HG02852 (cell line): ENCODE measurements around the gene RSRC1.
"Not testable (repeated sequence)": the region's sequence is repeated elsewhere in the genome, so short reads cannot be mapped to it uniquely, and the experiment has no call there.

Source experiments
- ATAC-seq: cut with Tn5 transposase; IDR thresholded peaks from one replicate; pipeline ENCODE4 v1.9.1; 2021; ENCODE audit warnings: mild to moderate bottlenecking, moderate library complexity; ENCODE audit not compliant: unreplicated experiment

RSRC1 gene

DNA sequence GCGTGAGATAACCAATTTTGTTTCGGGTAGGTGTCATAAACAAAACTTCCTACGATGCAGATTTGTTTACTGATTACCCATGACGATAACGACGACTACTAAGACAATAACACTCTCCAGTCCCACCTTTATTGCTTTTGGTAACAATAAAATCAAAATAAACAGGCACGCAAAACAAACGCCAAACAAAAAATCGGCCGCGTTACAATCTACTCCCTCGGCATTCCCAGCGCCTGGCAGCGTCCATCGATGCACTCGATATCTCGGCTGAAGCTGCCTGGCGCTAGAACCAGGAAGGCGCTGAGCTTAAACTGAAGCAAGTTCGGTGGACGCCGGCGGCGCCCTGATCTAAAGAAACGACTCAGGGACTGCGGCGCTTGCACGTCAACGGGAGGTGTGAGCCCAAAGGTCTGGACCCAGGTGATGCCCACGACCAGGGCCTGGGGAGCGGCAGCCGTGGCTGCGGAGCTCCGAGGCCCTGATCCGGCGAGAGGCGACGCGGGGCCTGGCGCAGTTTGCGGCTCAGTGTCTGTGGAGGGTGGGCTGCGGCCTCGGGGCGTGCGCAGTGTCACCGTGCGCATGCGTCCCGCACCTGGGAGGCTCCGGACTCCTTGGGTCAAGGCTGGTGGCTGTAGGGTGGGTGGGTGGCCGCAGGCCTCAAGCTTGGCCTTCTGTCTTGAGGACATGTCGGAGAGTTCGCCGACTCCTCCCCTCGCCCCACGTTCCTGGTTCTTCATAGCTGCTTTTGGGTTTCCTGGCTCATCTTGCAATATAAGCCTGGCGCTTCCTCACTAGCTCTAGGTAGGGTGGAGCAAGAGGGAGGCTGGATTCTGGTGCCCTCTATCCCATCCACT is at the start of gene RSRC1:
Gene RSRC1 (plus strand): TSS at position 286 of the 854 bp plus-strand sequence. CDS start 12,016 bp downstream, outside the sequence.
- ATAC-seq = peak; percentile 76

DNA sequence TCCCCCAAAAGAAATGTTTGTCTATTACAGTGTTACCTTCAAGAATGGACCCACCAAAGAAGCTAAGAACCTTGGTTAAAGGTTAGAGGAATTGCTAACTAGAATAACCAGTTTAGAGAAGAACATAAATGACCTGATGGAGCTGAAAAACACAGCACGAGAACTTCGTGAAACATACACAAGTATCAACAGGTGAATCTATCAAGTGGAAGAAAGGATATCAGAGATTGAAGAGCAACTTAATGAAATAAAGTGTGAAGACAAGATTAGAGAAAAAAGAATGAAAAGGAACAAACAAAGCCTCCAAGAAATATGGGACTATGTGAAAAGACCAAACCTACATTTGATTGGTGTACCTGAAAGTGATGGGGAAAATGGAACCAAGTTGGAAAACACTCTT is 44.3 kb upstream of the RSRC1 start:
- not testable (repeated sequence) for ATAC-seq

GRCh38 chr3:158072790-158073189 is 37.1 kb upstream of the RSRC1 start:
- ATAC-seq = no peak

DNA sequence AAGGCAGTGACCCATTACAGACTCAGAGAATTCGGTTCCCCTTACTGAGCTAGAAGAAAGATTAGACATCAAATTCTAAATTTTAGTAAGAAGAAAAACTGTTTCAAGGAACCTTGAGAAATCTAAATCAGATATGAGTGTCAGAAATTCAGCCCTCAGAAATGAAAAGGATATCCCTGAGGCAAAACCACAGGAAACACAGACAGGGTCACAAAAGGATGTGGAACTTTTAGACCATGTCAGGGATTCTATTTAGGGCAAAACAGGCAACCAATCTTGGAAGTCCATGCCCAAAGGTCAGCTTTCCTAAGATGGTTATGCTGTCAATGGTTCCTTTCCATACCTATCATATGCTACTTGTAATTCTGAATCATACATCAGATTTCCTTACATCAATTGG is 35.3 kb upstream of the RSRC1 start:
- ATAC-seq = no peak

DNA sequence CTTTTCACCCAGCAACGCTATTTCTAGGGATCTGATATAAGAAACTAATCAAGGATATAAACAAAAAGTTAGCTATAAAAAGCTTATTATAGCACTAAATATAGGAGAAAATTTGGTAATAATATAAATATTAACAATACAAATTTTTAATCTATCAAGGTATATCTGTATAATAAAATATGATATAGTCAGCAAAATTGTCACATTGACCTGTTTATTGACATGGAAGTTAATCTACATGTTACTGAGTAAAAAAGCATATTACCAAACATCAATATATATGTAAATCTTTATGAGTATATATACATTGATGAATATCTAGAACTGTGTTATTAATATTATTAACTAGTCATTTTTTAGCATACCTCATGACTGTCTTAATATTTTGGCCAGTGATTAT is 30.3 kb upstream of the RSRC1 start:
- ATAC-seq = no peak

DNA sequence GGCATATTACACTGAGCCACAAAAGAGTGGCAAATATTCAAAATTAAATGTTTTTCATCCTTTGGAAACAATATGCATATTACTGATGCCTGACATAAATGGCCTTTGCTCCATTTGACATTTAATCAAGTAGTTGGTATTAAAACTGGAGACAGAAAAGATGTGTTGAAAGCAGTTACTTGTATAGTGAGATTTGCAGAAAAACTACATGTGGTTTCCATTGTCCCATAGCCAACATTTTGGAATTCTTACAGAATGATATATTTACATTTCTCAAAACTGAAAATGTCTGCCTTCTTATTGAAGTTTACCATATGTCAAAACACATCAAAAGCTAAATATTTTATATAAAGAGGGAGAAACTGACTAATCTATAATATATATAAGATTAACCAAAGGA is 25.2 kb upstream of the RSRC1 start:
- ATAC-seq = no peak

DNA sequence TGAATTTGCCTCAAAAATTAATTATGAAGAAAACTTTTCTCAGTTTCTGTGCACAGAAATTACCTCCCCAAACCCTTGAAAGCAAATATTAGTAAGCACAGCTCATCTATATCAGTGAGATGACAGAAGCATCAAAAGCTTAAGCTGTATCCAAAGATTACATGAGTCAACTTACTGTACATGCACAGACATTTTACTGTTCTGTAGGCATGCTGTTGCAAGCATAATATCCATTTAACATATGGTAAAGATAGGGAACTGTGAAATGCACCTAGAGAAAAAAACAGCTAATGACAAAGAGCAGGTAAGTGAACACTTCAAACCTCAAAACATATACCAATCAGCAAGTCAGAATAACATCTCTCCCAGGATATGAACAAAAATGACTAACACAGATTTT is 24.5 kb upstream of the RSRC1 start:
- ATAC-seq = no peak

DNA sequence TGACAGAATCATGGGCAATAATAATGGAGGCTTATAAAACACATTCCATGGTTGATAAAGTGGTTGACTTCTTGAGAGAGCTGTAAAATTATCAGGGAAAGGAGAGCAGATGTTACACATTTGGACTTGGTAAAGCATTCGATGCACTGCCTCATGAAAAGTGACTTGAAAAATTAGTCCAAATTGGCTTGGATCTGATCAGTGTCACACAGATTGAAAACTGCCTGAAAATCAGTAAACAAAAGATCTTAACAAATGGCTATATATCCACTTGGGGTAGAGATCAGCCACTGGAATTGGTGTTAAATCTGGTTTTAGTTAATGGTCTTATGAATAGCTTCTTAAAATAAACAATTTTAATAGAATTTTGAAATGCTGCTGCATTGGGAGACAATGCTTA is 24.0 kb upstream of the RSRC1 start:
- no peak for ATAC-seq

DNA sequence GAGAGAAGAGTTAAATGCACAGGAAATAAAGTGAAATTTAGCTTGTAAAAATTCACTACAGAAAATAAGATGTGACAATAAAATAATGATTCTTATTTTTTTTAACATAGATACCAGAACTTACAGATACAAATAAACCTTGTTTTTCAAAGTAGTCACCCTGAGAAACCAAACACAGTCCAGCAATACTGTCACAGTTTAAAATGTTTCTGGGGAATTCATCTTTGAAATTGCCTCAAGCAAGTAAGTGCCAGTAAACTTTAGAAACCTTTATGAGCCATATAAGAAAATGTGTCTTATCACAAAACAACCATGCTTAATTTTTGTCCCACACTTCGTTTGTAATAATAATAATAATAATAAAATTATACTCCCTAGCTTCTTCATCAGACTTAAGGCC is 23.5 kb upstream of the RSRC1 start:
- no peak for ATAC-seq

DNA sequence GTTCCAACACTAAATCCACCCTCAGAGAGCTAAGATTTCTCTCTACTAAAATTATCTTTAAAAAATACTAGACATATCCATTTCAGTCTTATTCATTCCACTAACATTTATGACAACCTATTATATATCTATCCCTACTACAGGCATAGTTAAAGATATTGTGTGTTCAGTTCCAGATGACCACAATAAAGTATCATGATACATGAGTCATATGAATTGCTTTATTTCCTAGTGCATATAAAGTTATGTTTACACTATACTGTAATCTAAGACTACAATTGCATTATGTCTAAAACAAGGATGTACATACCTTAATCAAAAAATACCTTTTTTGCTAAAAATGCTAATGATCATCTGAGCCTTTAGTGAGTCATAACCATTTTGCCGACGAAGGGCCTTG is 23.1 kb upstream of the RSRC1 start:
- no peak for ATAC-seq

DNA sequence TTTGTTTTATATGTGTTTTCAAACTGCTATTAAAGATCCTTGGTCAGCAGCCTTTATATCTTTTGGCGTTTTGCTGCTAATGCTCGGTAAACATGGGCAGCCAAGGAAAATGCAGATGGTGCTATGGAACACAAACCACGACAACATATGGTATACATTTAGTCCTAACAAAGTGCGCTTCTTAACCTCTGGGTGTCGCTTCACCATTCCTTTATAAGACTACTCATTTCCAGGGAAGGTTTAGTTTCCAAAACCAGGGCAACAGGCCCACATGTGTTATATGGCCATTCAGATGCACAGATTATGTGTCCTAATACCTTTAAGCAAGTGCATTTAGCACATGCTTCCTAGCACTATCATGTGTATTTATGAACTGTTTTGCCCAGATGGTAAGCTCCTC is 18.4 kb upstream of the RSRC1 start:
- ATAC-seq = no peak

- ATAC-seq = no peak
Observed at GRCh38 chr3:158093526-158093925, 16.4 kb upstream of the RSRC1 start.

GRCh38 chr3:158094235-158095110 is 15.4 kb upstream of the RSRC1 start:
- ATAC-seq = peak; percentile 55

DNA sequence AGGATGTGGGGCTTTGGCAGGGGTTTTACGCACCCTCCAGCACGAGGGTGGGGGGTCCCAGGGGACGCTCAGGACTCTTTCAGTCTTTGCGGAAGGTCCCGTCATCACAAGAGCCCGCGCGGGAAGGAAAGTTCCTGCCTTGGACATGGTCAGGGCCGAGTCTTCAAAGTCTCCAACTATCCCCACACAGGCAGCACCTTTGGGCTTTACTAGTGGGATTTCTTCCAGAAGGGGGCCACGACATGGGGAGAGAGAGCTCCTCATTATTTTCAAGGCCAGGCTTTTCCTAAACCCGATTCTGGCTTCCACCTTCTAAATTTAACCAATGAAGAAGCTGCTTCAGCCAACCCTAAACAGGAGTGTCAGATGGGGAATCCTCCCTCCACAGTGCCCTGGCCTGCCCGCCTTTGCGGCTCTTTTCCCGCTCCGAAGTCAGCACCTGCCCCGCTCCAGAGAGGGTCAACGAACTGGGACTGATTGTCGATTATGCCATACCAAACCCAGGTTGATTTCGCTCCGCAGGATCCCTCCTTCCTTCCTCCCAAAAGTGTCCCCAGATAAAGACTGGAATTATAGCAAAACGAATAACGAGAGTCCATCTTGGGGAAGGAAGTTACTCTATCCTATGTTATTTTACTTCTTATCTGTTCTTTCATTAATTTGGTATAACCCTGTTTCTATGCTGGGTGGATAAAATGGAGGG is 14.6 kb upstream of the RSRC1 start:
- peak; percentile 15 for ATAC-seq

- ATAC-seq = no peak
Observed at GRCh38 chr3:158095814-158096704, 13.8 kb upstream of the RSRC1 start.

- ATAC-seq = no peak
Observed at GRCh38 chr3:158097081-158097592, 12.8 kb upstream of the RSRC1 start.

- ATAC-seq = peak; percentile 78
Observed at GRCh38 chr3:158097593-158098308, 12.1 kb upstream of the RSRC1 start.

DNA sequence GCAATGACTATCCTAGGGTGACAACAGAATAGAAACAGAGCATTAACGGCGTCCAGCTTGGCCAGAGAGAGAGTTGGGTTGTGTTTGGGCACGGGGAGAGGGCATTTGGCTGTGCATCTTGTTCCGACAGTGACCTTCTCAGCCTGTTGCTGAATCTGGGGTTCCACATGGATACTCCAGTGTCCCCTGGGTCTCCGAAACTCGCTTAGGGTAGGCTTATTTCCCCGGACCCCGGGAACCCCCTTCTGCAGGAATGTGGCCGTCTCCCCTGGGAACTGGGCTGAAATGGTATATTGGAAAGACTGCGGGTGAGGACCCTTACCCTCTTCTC is 11.6 kb upstream of the RSRC1 start:
- no peak for ATAC-seq

GRCh38 chr3:158098834-158099424 is 11.0 kb upstream of the RSRC1 start:
- no peak for ATAC-seq
